ENCODE measurements around the gene POU3F4.

- no peak for TF ChIP-seq CTCF (IDR thresholded peaks at IDR 0.05)
- TF ChIP-seq POLR2A (IDR thresholded peaks at IDR 0.05) = no peak
Observed at GRCh38 chrX:83516597-83516996, 8.5 kb downstream of the POU3F4 start.

Measured in breast epithelium (tissue), 3 donors.